GM19035 (cell line): ENCODE results near the gene STAT3.
"Not testable (repeated sequence)": the region's sequence is repeated elsewhere in the genome, so short reads cannot be mapped to it uniquely, and the experiment has no call there.

Experiments
- ATAC-seq: cut with Tn5 transposase; IDR thresholded peaks from one replicate; pipeline ENCODE4 v1.9.1; 2021; ENCODE audit not compliant: unreplicated experiment

The STAT3 gene

GRCh38 chr17:42386777-42387657, 1.2 kb downstream of the STAT3 start:
- ATAC-seq, result no peak

- no peak for ATAC-seq
Measured at GRCh38 chr17:42381898-42382297, 6.3 kb downstream of the STAT3 start.

GRCh38 chr17:42380935-42381334, 7.3 kb downstream of the STAT3 start:
- ATAC-seq, result no peak

- no peak for ATAC-seq
Measured at GRCh38 chr17:42378959-42379594, 9.2 kb downstream of the STAT3 start.

- ATAC-seq, result no peak
Measured at GRCh38 chr17:42378359-42378958, 9.8 kb downstream of the STAT3 start.

DNA sequence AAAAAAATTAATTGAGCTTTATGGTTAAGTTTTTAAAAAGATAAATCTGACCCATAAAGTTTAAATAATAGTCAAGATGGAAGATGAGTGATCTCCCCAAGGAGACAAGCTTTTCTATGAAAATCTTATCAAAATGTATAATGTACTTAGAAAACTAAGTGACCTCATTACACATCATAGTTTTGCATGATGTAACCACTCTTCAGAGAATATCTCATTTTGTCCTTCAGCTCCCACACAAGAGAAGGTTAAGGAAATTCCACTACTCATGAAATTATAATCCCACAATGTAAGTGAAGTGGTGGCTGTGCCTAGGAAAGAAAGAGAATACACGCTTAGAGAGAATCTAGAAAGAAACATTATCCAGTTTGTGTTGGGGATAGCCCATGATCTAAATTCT, 14.3 kb downstream of the STAT3 start:
- ATAC-seq, result no peak

DNA sequence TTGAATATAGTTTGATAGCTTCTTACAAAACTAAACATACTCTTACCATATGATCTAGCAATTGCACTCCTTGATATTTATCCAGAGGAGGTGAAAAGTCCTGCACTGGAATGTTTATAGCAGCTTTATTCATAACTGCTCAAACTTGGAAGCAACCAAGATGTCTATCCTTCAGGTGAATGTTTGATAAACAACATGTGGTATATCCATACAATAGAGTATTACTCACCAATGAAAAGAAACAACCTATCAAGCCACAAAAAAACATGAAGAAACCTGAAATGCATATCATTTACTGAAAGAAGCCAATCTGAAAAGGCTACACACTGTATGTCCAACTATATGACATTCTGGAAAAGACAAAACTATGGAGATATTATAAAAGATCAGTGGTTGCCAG, 16.1 kb downstream of the STAT3 start:
- ATAC-seq, result no peak

- not testable (repeated sequence) for ATAC-seq
Measured at GRCh38 chr17:42368797-42369561, 19.3 kb downstream of the STAT3 start.

- ATAC-seq, result not testable (repeated sequence)
Measured at GRCh38 chr17:42368310-42368709, 19.9 kb downstream of the STAT3 start.

DNA sequence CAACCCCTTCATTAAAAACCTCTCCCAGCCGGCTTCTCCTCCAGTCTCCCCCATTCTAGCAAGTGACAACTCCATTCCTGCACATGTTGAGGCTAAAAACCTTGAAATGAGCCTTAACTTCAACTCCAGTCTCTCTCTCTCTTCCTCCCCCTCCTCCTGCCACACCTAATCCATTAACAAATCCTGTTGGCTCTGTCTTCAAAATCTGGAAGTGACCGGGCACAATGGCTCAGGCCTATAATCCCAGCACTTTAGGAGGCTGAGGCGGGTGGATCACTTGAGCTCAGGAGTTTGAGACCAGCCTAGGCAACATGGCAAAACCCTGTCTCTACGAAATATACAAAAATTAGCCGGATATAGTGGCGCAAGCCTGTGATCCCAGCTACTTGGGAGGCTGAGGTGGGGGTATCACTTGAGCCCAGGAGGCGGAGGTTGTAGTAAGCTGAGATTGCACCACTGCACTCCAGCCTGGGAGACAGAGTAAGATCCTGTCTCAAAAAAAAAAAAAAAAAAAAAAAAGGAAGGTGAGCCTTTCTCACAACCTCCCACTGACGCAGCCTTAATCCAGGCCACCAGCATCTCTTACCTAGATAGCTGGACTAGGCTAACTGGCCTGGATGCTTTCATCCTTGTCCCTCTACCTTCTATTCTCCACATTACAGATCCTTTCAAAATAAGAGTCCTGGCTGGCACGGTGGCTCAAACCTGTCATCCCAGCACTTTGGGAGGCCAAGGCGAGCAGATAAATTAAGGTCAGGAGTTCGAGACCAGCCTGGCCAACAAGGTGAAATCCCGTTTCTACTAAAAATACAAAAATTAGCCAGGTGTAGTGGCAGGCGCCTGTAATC, 21.8 kb downstream of the STAT3 start:
- ATAC-seq, result not testable (repeated sequence)

DNA sequence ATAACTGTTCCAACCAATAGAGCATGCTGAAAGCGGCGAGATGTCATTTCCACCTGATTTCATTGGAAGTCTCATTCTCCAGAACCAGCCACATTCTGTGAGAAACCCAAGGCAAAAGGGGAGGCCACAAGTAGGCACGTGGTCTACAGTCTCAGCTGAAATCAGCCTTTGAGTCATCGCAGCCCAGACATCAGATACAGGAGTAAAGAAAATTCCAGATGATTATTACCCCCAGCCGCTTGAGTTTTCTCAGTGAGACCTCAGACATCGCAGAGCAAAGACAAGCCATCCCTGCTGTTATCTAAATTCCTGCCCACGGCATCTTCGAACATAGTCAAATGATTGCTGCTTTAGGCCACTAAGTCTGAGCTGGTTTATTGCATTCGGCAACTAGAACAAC, 23.1 kb downstream of the STAT3 start:
- no peak for ATAC-seq

DNA sequence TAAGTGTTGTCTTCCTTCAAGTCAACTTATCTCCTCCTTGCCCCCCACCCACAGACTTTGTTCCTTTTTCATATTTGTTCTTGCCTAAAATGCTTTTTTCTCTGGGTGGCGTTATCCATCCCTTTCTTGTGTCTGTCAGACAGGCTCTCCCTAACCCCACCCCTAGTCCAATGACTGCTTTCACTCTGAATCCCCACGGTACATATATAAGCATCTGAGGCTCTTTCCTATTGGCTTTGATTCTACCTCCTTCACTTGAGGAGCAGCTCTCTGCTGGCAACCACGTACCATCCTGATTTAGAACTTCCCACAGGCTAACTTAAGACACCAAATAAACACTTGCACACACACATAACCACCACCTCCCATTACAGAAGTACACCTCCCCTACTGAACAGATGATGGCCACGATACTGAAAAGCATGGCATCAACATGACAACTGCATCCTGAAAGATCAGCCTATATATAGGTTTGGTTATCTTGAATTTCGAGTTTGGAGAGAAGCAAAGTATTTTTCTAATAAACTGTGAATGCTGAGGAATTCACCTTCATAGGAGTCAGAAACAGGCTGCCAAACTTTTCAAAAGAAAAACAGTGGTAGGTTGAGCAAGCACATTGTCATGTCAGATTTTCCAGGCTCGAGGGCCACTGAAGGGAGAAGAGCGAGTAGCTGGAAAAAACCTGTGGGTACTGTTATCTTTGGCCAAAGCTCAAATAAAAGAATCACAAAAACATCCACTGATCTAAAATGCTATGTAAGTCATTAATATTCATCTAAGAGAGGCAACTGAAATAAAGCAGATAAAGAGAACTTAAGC, 24.3 kb downstream of the STAT3 start:
- no peak for ATAC-seq

- no peak for ATAC-seq
Measured at GRCh38 chr17:42363231-42363630, 25.0 kb downstream of the STAT3 start.

GRCh38 chr17:42362245-42362961, 25.8 kb downstream of the STAT3 start:
- no peak for ATAC-seq

DNA sequence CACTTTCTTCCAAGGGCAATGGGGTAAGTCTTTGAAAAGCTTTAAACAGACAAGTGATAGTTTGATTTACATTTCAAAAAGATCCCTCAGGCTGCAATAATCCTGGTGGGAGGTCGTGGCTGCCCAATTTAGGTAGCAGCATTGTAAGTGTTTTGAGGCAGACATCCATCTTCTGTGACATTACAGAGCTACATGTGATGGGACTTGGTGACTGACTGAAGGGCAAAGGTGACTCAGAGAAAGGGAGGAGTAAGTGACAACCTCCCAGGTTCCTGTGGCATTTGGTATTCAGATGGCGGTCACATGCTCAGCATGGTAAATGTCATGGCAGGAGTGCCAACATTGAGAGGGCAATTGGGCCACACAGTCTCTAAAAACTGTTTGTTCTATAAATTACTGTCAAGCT, 26.5 kb downstream of the STAT3 start:
- ATAC-seq, result no peak

DNA sequence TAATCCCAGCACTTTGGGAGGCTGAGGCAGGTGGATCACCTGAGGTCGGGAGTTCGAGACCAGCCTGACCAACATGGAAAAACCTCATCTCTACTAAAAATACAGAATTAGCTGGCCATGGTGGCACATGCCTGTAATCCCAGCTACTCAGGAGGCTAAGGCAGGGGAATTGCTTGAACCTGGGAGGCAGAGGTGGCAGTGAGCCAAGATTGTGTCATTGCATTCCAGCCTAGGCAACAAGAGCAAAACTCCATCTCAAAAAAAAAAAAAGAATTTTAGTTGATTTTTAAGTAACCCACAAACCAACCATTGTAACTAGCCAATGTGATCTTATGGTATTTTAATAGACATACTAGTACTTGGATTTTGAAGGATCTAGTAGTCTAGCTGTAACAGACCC, 27.9 kb downstream of the STAT3 start:
- ATAC-seq, result not testable (repeated sequence)

DNA sequence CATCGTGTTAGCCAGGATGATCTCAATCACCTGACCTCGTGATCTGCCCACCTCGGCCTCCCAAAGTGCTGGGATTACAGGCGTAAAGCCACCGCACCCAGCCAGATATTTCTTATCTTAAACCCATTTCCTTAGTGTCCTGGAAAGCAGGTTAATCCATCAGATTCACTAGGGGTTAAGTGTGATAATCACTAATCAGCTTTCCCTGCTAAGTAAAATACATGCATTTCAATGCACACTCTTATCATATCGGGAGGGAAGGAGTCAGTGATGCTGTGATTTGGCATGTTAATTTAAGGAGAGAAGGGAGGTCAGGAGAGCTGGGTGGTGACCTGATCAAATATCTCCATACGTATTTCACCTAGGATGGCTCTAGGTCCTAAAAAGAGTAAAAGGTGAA, 29.1 kb downstream of the STAT3 start:
- no peak for ATAC-seq

DNA sequence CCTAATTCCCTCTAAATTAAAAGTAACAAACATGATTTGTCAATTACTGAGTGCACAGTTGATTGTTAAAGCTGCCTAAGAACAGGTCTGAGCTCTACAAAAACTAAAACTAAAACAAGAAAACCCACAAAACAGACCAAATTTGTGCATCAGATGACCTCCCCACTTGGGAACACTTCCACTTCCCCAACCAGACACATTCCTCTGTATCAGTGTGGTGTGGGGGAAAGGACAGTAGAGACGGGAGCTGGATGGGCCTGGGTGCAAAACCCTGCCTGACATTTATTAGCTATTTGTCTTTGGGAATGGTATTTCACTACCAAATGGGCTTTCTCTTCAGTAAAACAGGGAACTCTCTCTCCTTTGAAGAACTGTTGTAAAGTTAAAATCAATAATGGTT, 29.8 kb downstream of the STAT3 start:
- no peak for ATAC-seq
